Bladder microvascular endothelial cell (primary cell): ENCODE data around the gene MAPK9. TPM values are rescaled to one million over a fixed set of nuclear protein-coding genes. Genes with fewer than 3 reads are reported as not detected.

Experiments used
- total RNA-seq: library from RNA; depleted of rRNA; stranded (reverse); fragments of >200 nt; gene quantifications from 2 replicates; pipeline ENCODE4 v1.2.3, GENCODE V29; 2014

MAPK9 gene
- total RNA-seq: 13.6 and 30.1 TPM in 2 replicates

DNA sequence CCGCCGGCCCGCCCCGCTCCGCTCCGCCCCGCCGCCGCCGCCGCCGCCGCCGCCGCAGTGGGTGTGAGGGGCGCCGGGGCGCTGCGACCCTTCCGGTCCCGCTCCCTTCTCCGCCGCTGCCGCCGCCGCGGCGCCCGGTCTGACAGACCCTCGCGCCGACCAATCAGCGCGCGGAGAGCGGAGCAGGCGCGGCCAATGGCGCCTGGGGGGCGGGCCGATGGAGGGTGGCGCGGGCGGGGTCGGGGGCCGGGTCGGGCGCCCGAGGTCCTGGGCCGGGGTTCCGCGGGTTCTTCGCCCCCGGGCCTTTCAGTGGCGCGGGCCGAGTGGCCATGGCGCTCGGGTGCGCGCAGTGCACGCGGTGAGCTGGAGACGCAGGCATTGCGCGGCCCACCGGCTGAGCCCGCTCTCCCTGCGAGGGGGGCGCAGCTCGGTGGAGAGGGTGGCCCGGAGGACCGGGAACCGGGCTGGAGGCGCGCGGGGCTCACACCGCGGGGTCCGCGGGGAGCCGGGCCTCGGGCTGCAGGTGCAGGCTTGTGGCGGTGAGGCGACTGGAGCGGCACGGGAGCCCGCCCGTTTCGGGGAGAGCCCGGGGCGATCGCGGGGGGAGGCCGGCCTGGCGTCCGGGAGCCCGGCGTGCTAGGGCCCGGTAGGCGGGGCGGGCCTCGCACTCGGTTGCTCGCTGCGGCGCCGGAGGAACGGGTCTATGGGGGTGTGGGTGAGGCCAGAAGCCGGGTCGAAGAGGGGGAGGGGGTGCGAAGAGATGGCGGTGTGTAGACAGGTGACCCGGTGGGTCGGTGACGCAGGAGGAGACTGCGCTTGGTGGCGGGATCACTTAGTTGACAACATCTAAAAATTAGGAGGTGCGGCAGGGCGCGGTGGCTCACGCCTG, at the start of gene MAPK9:
Gene MAPK9, minus strand, starts transcription at position 141 of the 889 bp plus-strand sequence. CDS start 11,522 bp downstream, outside the sequence.

DNA sequence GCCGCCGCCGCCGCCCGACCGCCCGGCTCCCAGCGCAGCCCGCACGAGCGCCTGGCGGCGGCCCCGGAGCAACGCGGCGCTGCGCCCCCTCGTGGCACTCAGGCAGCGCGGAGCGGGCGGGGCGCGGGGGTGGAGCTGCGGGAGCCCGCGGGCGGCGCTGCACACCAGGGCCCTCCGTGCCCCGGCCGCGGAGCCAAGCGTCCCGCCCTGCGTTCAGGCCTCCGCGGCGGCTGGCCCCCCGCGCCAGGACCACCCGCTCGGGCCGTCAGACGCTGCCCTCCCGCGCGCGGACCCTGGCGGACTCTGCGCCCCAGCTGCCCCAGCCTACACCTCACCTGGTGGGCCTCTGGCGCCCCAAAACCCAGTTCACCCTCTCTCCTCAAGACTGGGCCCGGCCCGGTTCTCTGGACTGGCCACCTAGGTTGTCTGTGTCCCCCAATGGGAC, 82.7 kb downstream of the MAPK9 start, which contains the start of gene RASGEF1C:
Gene RASGEF1C, minus strand, starts transcription at position 75 of the 445 bp plus-strand sequence. CDS start 71,159 bp downstream, outside the sequence.

Other genes starting within 250 kb of the MAPK9 start
- 16.4 and 54.6 TPM in 2 replicates for gene RNF130, start 220.3 kb downstream of the MAPK9 start, total RNA-seq
- not detected in 2 replicates for gene RASGEF1C, start 82.9 kb downstream of the MAPK9 start, total RNA-seq
- 0.25 and 0.97 TPM in 2 replicates for gene GFPT2, start 61.3 kb upstream of the MAPK9 start, total RNA-seq
- gene CNOT6, start 202.3 kb upstream of the MAPK9 start, total RNA-seq: 12.0 and 32.7 TPM in 2 replicates